ENCODE data around the gene JPT1. TPM values are rescaled to one million over a fixed set of nuclear protein-coding genes. Genes with fewer than 3 reads are reported as not detected.
"Not testable (repeated sequence)": the region's sequence is repeated elsewhere in the genome, so short reads cannot be mapped to it uniquely, and the experiment has no call there.

JPT1 gene
- total RNA-seq, 2 donors from 2014 or later: 20.1 to 22.3 TPM

- intact Hi-C loops (cut with DNase I): no loop called here
- no peak for DNase-seq (ENCODE audit: low spot score)
These were observed 8.8 kb upstream of the JPT1 start for GRCh38 chr17:75163074-75163473.

- no peak for DNase-seq (ENCODE audit: low spot score)
- intact Hi-C loops (cut with DNase I): loop anchor here in 1 of 2 donors (1.0 kb wide), 1 partner anchor 39 kb away; no protein-coding TSS in a partner anchor
These were observed 5.9 kb upstream of the JPT1 start for GRCh38 chr17:75160211-75160610.

GRCh38 chr17:75159196-75160031 is 5.1 kb upstream of the JPT1 start:
- intact Hi-C loops (cut with DNase I): loop anchor here in 1 of 2 donors (1.0 kb wide), 1 partner anchor 38 kb away; no protein-coding TSS in a partner anchor
- DNase-seq (ENCODE audit: low spot score): no peak

GRCh38 chr17:75158480-75158879 is 4.2 kb upstream of the JPT1 start:
- DNase-seq (ENCODE audit: low spot score); intact Hi-C loops (cut with DNase I): not testable (repeated sequence)

GRCh38 chr17:75155191-75155601 is 884 bp upstream of the JPT1 start:
- intact Hi-C loops (cut with DNase I): no loop called here

GRCh38 chr17:75153780-75154194 is 525 bp downstream of the JPT1 start:
- no peak for DNase-seq (ENCODE audit: low spot score)
- intact Hi-C loops (cut with DNase I): no loop called here

More at GRCh38 chr17:75155191-75155601, 884 bp upstream of the JPT1 start:
- no peak for DNase-seq (ENCODE audit: low spot score)

- intact Hi-C loops (cut with DNase I): no loop called here
These were observed 1.2 kb downstream of the JPT1 start for GRCh38 chr17:75152922-75153779.

GRCh38 chr17:75152523-75152921 is 1.8 kb downstream of the JPT1 start:
- no peak for DNase-seq (ENCODE audit: low spot score)
- intact Hi-C loops (cut with DNase I): no loop called here

More at GRCh38 chr17:75152922-75153779, 1.2 kb downstream of the JPT1 start:
- DNase-seq (ENCODE audit: low spot score): no peak

GRCh38 chr17:75151930-75152329 is 2.4 kb downstream of the JPT1 start:
- intact Hi-C loops (cut with DNase I): no loop called here

GRCh38 chr17:75147878-75148546 is 6.3 kb downstream of the JPT1 start:
- no peak for DNase-seq (ENCODE audit: low spot score)

More at GRCh38 chr17:75151930-75152329, 2.4 kb downstream of the JPT1 start:
- DNase-seq (ENCODE audit: low spot score): no peak

GRCh38 chr17:75146592-75146991 is 7.7 kb downstream of the JPT1 start:
- no peak for DNase-seq (ENCODE audit: low spot score)
- intact Hi-C loops (cut with DNase I): no loop called here

More at GRCh38 chr17:75147878-75148546, 6.3 kb downstream of the JPT1 start:
- intact Hi-C loops (cut with DNase I): no loop called here

GRCh38 chr17:75144816-75145512 is 9.3 kb downstream of the JPT1 start:
- intact Hi-C loops (cut with DNase I): no loop called here
- DNase-seq (ENCODE audit: low spot score): no peak

GRCh38 chr17:75142236-75142971 is 11.9 kb downstream of the JPT1 start:
- no peak for DNase-seq (ENCODE audit: low spot score)

GRCh38 chr17:75138519-75138918 is 15.8 kb downstream of the JPT1 start:
- intact Hi-C loops (cut with DNase I): no loop called here
- DNase-seq (ENCODE audit: low spot score): no peak

More at GRCh38 chr17:75142236-75142971, 11.9 kb downstream of the JPT1 start:
- intact Hi-C loops (cut with DNase I): no loop called here

- DNase-seq (ENCODE audit: low spot score); intact Hi-C loops (cut with DNase I): not testable (repeated sequence)
These were observed 16.6 kb downstream of the JPT1 start for GRCh38 chr17:75137762-75138161.

- intact Hi-C loops (cut with DNase I): no loop called here
- DNase-seq (ENCODE audit: low spot score): no peak
These were observed 18.4 kb downstream of the JPT1 start for GRCh38 chr17:75135946-75136345.

- DNase-seq (ENCODE audit: low spot score): no peak
- intact Hi-C loops (cut with DNase I): no loop called here
These were observed 18.9 kb downstream of the JPT1 start for GRCh38 chr17:75135452-75135851.

All from posterior vena cava (tissue), 2 donors.